Motor neuron (in vitro differentiated cells): ENCODE results near the gene CMIP. TPM values are rescaled to one million over a fixed set of nuclear protein-coding genes. Genes with fewer than 3 reads are reported as not detected.

Experiments
- ATAC-seq, 8 experiments: fragments of 200-7000 bp; cut with Tn5 transposase; replicated peaks in 6 of 8; 2 replicates each; pipeline ENCODE4 v1.8.0; 2021; ENCODE audit warnings: mild to moderate bottlenecking in 8 of 8, moderate library complexity in 8 of 8
- H3K27ac ChIP-seq, 2 donors: fragments of 250-450 bp; sonication (Bioruptor Pico); 2 replicates each; pipeline ENCODE4 v1.9.0; 2021; ENCODE audit warnings: antibody characterized with exemption in 2 of 2, mild to moderate bottlenecking in 2 of 2, moderate library complexity in 1 of 2
- H3K4me1 ChIP-seq, 2 donors: fragments of 250-450 bp; sonication (Bioruptor Pico); replicated peaks in 1 of 2; 2 replicates each; pipeline ENCODE4 v1.6.1; 2021; ENCODE audit warnings: antibody characterized with exemption in 2 of 2, mild to moderate bottlenecking in 2 of 2, moderate library complexity in 1 of 2
- H3K4me3 ChIP-seq, 5 donors: fragments of 250-450 bp; sonication (Bioruptor Pico); 2 replicates each; pipeline ENCODE4 v1.9.0; 2021; ENCODE audit warnings: antibody characterized with exemption in 5 of 5, mild to moderate bottlenecking in 5 of 5, moderate library complexity in 4 of 5
- WGBS, 10 experiments: fragments of 450-650 bp; shearing (Covaris generic); methylation state at CpG; one replicate each; pipeline ENCODE4 v1.0.0; 2022; 5-methylcytosine and 5-hydroxymethylcytosine counted together
- in situ Hi-C, 9 experiments: fragments of 400-800 bp; cut with MboI; loops; one replicate each; pipeline ENCODE4 v1.15.0; 2021; ENCODE audit warnings: low sequenced_read_pairs in 9 of 9, low pct_unique_long_range_greater_than_20kb in 2 of 9; ENCODE audit not compliant: unreplicated experiment in 9 of 9
- total RNA-seq, 8 experiments: library from RNA; unstranded; fragments of 300-600 nt; gene quantifications; 2 replicates each; pipeline versions ENCODE4 v1.2.3 to v1.2.4, GENCODE V29; 2022

The CMIP gene
- total RNA-seq, 8 experiments from 2014 or later, result 4.6 to 35.3 (median 19.1) TPM

DNA sequence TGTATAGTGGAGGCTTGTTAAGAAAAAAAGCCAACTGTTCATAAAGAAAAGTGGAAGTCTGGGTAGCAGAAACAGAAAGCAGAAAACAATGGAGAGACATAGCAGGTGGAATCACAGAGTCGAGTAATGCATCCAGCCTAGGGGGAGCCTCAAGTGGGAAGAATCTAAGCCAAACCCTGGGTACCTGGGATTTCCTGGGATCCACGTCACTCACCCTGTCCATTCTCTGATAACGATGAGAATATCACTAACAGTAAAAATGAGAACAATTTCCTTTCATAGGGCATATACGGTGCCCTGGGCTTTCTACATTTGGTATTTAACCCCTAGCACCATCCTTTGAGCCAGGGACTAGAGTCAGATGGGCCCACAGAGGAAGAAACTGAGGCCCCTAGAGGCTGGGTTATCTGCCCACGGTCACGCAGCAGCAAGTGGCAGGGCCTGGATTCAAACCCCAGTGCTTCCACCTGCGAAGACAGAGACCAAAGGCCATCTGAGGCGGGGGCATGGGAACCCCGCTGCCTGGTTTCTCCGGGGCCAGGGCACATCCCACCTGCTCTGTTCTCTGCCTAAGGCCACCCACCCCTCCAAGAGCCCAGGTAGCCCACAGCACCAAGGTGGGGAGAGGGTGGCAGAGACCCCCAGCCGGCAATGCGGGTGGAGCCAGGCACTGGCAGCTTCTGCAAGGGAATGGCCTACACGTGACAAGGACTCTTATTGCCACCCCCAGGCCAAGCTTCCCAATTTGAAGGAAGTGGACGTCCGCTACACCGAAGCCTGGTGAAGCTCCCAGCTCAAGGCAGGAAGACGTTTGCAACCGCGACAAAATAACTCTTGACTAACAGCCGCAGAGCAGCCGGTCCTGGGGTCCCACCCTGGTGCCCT lies 264.6 kb downstream of the CMIP start:
- Histone ChIP-seq H3K4me1 (peaks cover 40 to 41% of the 10 kb centered on the region in 2 donors), H3K4me3 (no peak overlapping the region), H3K27ac (peak overlapping the region in 1 of 2 donors; percentile 39)
- ATAC-seq, result no peak
- WGBS, 10 experiments, result 65 to 100% (median 71%) methylated on average over 1 to 8 of the region's 21 CpGs; no CpG with 5 or more reads in 3 of the 10 experiments
- in situ Hi-C loops, result loop anchor here in 1 of 9 experiments (25.0 kb wide), 1 partner anchor 322 kb away; no protein-coding TSS in a partner anchor

DNA sequence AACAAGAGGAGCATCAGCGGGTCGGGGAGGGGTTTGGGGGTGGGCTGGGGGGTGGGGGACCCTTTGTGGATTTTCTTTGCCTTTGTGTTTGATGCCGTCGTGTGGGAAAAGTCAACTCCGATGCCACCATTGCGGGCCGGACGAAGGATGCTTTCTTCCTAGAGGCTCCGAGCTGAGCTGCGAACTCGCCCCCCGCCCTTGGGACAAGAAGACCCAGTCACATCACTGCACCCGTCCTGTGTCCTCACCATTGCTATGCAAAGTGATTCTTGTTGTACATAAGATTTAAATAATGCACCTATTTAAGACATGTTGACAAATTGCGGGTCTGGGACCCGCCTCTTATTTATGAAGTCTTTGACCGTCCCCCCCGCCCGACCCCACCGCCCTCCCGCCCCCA lies 265.4 kb downstream of the CMIP start:
- Histone ChIP-seq H3K4me3 (no peak overlapping the region), H3K4me1 (peaks cover 40 to 41% of the 10 kb centered on the region in 2 donors), H3K27ac (peak overlapping the region in 1 of 2 donors; percentile 39)
- WGBS, 10 experiments, result 0 to 47% (median 31%) methylated on average over 1 to 7 of the region's 20 CpGs; no CpG with 5 or more reads in 6 of the 10 experiments
- in situ Hi-C loops, result loop anchor here in 1 of 9 experiments (25.0 kb wide), 1 partner anchor 323 kb away; no protein-coding TSS in a partner anchor
- ATAC-seq, result peak in 4 of 8 experiments; percentile 12 to 41 (median 32)

DNA sequence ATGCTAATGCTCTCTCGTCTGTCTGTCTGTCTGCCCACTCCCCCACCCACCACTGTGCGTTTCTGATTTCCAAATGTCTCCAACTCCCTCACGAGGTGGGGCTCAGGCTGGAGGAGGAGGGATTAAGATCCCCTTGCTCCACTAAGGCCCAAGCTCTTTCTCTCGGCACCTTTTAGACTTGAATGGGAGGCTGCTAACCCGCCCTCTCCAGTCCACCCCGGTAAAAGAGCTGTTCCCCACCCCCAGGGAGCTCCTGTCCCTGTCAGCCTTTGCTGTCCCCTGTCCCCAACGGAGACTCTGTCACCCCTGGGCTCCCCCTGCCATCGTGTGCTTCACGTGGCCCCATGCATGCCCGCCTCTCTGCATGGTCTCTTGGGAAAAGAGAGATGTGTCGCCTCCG lies 266.0 kb downstream of the CMIP start:
- 5 to 27% (median 10%) methylated on average over 2 of the region's 12 CpGs; no CpG with 5 or more reads in 7 of the 10 experiments for WGBS, 10 experiments
- H3K4me3 ChIP-seq, result no peak overlapping the region
- peak overlapping the region in 1 of 2 donors; percentile 37 for H3K27ac ChIP-seq
- ATAC-seq, result peak in 7 of 8 experiments; percentile 11 to 88 (median 78)
- in situ Hi-C loops, result loop anchor here in 1 of 9 experiments (25.0 kb wide), 1 partner anchor 323 kb away; no protein-coding TSS in a partner anchor
- H3K4me1 ChIP-seq, result peaks cover 40 to 41% of the 10 kb centered on the region in 2 donors

DNA sequence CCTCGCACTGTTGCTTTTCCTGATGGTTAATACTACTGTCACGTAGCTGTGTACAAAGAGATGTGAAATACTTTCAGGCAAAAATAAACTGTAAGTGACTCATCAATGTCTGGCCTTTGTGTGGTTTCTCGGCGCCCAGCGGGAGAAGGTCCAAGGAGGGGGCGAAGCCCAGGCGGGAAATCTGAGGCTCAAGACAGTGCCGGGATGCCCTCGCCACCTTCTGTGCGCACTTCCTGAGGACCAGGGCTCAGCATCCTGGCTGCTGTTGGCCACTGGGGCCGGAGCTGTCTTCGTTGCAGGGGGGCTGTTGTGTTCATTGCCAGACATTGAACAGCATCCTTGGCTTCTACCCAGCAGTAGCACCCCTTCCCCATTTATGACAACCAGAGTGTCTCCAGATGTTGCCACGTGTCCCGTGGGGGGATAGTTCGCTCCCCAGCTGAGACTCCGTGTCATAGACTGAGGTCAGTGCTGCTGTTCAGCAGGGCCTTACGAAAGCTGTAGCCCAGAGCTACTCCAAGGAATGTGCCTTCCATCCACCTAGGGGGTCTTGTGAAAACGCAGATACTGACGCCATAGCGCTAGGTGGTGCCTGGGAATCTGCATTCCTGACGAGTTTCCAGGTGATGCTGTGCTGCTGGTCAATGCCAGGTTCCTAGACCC lies 267.2 kb downstream of the CMIP start:
- 5 to 75% (median 37%) methylated on average over 1 to 12 of the region's 21 CpGs for WGBS, 10 experiments
- H3K4me3 ChIP-seq, result no peak overlapping the region
- peaks cover 34 to 40% of the 10 kb centered on the region in 2 donors for H3K4me1 ChIP-seq
- peak overlapping the region in 1 of 2 donors; percentile 72 for H3K27ac ChIP-seq
- in situ Hi-C loops, result loop anchor here in 1 of 9 experiments (25.0 kb wide), 1 partner anchor 324 kb away; no protein-coding TSS in a partner anchor
- peak in 7 of 8 experiments; percentile 40 to 84 (median 55) for ATAC-seq

DNA sequence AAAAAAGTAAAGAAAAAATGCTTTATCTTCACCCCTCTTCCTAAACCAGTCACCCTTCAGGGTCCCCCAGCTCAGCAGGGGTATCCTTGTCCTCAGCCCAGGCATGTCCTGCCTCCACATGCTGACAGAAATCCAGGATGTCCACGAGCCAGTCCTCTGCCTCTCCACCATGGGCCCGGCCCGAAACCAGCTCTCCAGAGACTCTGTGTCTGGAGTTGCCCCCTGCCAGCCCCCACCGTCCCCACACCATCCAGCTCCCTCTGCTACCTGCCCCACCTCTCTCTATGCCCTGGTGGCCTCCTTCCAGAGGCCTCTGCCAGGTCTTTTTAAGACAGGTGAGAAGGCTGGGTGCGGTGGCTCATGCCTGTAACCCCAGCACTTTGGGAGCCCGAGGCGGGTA lies 268.1 kb downstream of the CMIP start:
- no peak overlapping the region for H3K27ac ChIP-seq
- peaks cover 32 to 34% of the 10 kb centered on the region in 2 donors for H3K4me1 ChIP-seq
- no peak for ATAC-seq
- in situ Hi-C loops, result loop anchor here in 1 of 9 experiments (25.0 kb wide), 1 partner anchor 325 kb away; no protein-coding TSS in a partner anchor
- H3K4me3 ChIP-seq, result no peak overlapping the region
- 100% methylated on average over 1 of the region's 7 CpGs; no CpG with 5 or more reads in 9 of the 10 experiments for WGBS, 10 experiments

DNA sequence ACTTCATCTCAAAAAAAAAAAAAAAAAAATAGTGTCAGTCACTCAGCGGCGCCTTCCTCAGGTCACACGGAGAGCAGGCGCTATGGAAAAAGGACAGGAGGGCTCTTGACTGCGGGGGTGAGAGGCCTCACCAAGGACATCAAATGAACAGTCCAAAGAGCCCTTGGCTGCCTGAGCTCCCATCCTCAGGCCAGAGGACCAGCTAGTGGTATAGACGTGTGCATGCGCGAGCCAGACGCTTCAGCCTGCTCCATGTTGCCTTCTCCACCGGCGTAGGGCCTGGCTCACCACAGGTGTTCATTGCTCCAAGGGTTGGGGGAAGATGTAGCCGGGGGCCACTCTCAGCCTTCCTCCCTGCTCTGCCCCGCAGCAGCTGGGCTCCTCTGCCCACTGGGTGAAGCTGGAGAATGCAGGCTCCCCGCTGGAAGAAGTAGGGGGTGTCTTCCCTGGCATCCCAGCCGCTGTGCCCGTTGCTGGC lies 268.7 kb downstream of the CMIP start:
- ATAC-seq, result no peak
- Histone ChIP-seq H3K4me1 (peaks cover 32 to 34% of the 10 kb centered on the region in 2 donors), H3K4me3 (no peak overlapping the region), H3K27ac (no peak overlapping the region)
- 80 to 100% (median 100%) methylated on average over 1 to 2 of the region's 16 CpGs; no CpG with 5 or more reads in 7 of the 10 experiments for WGBS, 10 experiments
- in situ Hi-C loops, result loop anchor here in 1 of 9 experiments (25.0 kb wide), 1 partner anchor 326 kb away; no protein-coding TSS in a partner anchor

DNA sequence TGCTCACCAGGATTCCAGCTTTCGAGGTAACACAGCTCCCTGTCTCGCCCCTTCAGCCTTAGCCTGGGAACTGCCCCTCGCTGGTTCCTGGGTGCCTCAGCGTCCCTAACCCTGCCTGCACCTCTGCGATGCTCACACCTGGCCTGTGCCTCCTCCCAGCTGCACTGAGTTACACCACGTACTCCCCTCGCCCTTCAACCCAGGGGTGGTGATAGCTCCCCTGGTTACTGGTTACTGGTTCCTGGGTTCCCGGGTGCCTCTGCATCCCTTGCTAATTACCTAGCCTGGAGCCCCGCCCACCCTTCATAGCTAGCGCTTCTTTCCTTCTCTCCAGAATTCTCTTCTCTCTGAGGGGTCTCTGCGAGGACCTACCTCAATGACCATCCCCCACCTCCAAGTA lies 269.2 kb downstream of the CMIP start:
- WGBS, 10 experiments, result 67 to 100% (median 86%) methylated on average over 1 to 5 of the region's 11 CpGs; no CpG with 5 or more reads in 4 of the 10 experiments
- in situ Hi-C loops, result loop anchor here in 1 of 9 experiments (25.0 kb wide), 1 partner anchor 326 kb away; no protein-coding TSS in a partner anchor
- peaks cover 32 to 34% of the 10 kb centered on the region in 2 donors for H3K4me1 ChIP-seq
- no peak overlapping the region for H3K4me3 ChIP-seq
- no peak overlapping the region for H3K27ac ChIP-seq
- ATAC-seq, result no peak

DNA sequence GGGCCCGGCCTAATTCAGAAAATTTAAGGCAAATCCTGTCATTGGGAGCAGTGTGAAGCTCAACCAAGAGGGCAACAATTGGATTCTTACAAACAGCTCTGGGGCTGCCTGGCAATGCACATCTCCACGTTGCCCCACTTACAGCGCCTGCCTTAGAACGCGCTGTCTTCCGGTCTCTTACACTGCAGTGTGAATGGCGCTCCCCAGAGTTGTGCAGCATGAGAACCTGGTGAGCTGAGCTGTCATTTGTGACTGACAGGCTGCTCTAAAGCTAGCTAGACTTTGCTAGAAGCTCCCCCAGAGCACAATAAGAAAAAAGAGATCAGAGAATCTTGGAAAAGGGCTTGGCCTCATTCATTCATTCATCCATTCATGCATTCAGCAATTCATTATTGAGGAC lies 270.0 kb downstream of the CMIP start:
- ATAC-seq, result no peak
- H3K4me3 ChIP-seq, result no peak overlapping the region
- H3K27ac ChIP-seq, result no peak overlapping the region
- in situ Hi-C loops, result loop anchor here in 1 of 9 experiments (25.0 kb wide), 1 partner anchor 327 kb away; no protein-coding TSS in a partner anchor
- peaks cover 27 to 29% of the 10 kb centered on the region in 2 donors for H3K4me1 ChIP-seq
- WGBS, 10 experiments, result 85 to 100% methylated on average over 1 to 4 of the region's 7 CpGs; no CpG with 5 or more reads in 8 of the 10 experiments

DNA sequence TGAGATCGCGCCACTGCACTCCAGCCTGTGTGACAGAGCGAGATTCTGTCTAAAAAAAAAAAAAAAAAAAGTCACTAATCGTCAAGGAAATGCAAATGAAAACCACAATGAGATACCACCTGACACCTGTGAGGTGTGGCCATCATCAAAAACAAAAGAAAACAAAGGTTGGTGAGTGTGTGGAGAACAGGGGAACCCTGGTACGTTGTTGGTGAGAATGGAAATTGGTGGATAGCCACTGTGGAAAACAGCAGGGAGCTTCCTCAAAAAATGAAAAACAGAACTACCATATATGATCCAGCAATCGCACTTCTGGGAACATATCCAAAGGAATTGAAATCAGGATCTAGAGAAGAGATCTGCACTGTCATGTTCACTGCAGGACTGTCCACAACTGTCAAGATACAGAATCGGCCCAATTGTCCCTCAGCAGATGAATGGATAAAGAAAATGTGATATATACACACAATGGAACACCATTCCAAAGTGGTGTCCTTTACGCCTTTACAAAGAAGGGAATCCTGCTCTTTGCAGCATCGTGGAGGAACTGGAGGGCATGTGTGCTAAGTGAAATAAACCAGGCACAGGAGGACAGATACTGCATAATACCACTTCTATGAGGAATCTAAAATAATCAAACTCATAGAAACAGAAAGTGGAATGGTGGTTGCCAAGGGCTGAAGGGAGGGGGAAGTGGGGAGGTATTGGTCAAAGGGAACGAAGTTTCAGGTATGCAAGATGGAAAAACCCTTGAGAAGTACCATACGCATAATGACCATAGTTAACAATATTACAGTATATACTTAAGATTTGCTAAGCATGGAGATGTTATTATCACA lies 271.0 kb downstream of the CMIP start:
- in situ Hi-C loops, result loop anchor here in 1 of 9 experiments (25.0 kb wide), 1 partner anchor 328 kb away; no protein-coding TSS in a partner anchor
- Histone ChIP-seq H3K4me3 (no peak overlapping the region), H3K27ac (no peak overlapping the region), H3K4me1 (peaks cover 17 to 19% of the 10 kb centered on the region in 2 donors)
- ATAC-seq, result no peak
- 45 to 93% (median 76%) methylated on average over 2 to 10 of the region's 11 CpGs; no CpG with 5 or more reads in 1 of the 10 experiments for WGBS, 10 experiments

DNA sequence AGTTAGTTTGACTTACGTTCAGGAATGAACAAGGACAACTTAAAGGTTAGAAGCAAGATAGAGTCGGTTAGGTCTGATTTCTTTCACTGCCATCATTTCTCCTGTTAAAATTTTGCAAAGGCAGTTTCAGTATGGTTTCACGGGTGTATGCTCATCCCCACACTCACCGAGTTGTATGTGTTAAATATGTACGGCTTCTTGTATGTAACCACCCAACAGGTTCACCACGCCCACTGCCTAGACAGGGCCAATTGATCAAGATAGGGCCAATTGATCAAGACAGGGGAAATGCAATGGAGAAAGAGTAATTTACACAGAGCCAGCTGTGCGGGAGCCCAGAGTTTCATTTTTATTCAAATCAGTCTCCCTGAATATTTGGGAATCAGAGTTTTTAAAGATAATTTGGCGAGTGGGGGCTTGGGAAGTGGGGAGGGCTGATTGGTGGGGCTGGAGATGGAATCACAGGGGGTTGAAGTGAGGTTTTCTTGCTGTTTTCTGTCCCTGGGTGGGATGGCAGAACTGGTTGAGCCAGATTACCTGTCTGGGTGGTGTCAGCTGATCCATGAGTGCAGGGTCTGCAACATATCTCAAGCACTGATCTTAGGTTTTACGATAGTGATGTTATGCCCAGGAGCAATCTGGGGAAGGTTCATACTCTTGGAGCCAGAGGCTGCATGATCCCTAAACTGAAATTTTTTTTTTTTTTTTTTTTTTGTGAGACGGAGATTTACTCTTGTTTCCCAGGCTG lies 272.0 kb downstream of the CMIP start:
- Histone ChIP-seq H3K4me3 (no peak overlapping the region), H3K27ac (no peak overlapping the region), H3K4me1 (peaks cover 7 to 8% of the 10 kb centered on the region in 2 donors)
- 50 to 89% (median 71%) methylated on average over 1 to 5 of the region's 10 CpGs for WGBS, 10 experiments
- in situ Hi-C loops, result loop anchor here in 1 of 9 experiments (25.0 kb wide), 1 partner anchor 329 kb away; no protein-coding TSS in a partner anchor
- ATAC-seq, result no peak

DNA sequence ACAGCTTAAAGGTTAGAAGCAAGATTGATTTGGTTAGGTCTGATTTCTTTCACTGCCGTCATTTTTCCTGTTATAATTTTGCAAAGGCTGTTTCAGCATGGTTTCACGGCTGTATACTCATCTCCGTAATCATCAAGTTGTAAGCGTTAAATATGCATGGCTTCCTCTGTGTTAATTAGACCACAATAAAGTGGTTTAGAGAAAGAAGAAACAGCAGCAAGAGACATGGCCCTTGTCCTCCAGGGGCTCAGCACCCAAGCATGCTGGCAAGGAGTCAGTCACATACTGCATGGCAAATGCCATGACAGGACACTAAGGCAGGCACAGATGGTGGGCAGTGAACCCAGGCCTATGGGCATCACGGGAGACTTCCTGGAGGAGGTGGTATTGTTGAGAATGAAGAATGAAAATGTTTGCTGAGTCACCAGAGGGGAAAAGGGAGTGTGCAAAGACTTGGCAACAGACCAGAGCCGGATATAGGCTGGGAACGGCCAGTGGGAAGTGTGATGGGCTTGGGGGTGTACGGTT lies 273.1 kb downstream of the CMIP start:
- ATAC-seq, result no peak
- H3K27ac ChIP-seq, result no peak overlapping the region
- WGBS, 10 experiments, result 58 to 100% (median 92%) methylated on average over 1 to 8 of the region's 8 CpGs
- in situ Hi-C loops, result loop anchor here in 1 of 9 experiments (25.0 kb wide), 1 partner anchor 330 kb away; no protein-coding TSS in a partner anchor
- H3K4me1 ChIP-seq, result peaks cover 4% of the 10 kb centered on the region in 2 donors
- H3K4me3 ChIP-seq, result no peak overlapping the region
